H1 (cell line): ENCODE data around the gene SYT15B. TPM values are rescaled to one million over a fixed set of nuclear protein-coding genes. Genes with fewer than 3 reads are reported as not detected.
"Not testable (repeated sequence)": the region's sequence is repeated elsewhere in the genome, so short reads cannot be mapped to it uniquely, and the experiment has no call there.

Experiments
- CTCF ChIA-PET: fragments of 300-600 bp; sonication (Branson Sonifier 250); formaldehyde crosslinking; loops from one replicate; lab custom pipeline; 2021; ENCODE audit not compliant: partially characterized antibody; lab: Charles Lee
- POLR2A ChIA-PET: fragments of 300-600 bp; sonication (Branson Sonifier 250); formaldehyde crosslinking; loops from one replicate; lab custom pipeline; 2021; ENCODE audit warnings: inconsistent platforms; ENCODE audit not compliant: partially characterized antibody; lab: Charles Lee
- DNase-seq, 2 experiments: peaks; one replicate each; pipeline versions ENCODE4 v3.0.0 to v3.0.0-alpha.2; 2010 to 2022; ENCODE audit warnings: low spot score in 2 of 2, low read depth in 1 of 2, mixed read lengths in 1 of 2
- FAIRE-seq: peaks from 2 replicates; lab custom pipeline; 2011; peaks lifted over from hg19 to GRCh38; lab: Jason Lieb, UNC
- H2AFZ ChIP-seq: 2 replicates; pipeline ENCODE4 v1.8.1; 2012; ENCODE audit warnings: low read length, inconsistent platforms
- H2AK5ac ChIP-seq: 2 replicates; pipeline ENCODE4 v1.6.1; 2013; ENCODE audit warnings: low read depth, low read length
- H2BK120ac ChIP-seq: replicated peaks from 2 replicates; pipeline ENCODE3; 2013; ENCODE audit warnings: low read depth, low read length, inconsistent platforms
- H2BK12ac ChIP-seq: 2 replicates; pipeline ENCODE4 v1.6.1; 2013; ENCODE audit warnings: low read depth, low read length
- H2BK15ac ChIP-seq: 2 replicates; pipeline ENCODE4 v1.6.1; 2013; ENCODE audit warnings: low read length
- H2BK20ac ChIP-seq: 2 replicates; pipeline ENCODE4 v1.6.1; 2013; ENCODE audit warnings: low read length
- H2BK5ac ChIP-seq: 2 replicates; pipeline ENCODE4 v1.6.1; 2013; ENCODE audit warnings: low read depth, low read length
- H3K14ac ChIP-seq: 2 replicates; pipeline ENCODE4 v1.6.1; 2013; ENCODE audit warnings: inconsistent platforms; ENCODE audit not compliant: insufficient read length
- H3K18ac ChIP-seq: 2 replicates; pipeline ENCODE4 v1.6.1; 2013; ENCODE audit warnings: low read length; ENCODE audit errors: extremely low read depth
- H3K23ac ChIP-seq: 2 replicates; pipeline ENCODE4 v1.6.1; 2013; ENCODE audit warnings: inconsistent platforms; ENCODE audit not compliant: insufficient read length
- H3K23me2 ChIP-seq: 2 replicates; pipeline ENCODE4 v1.6.1; 2013; ENCODE audit warnings: low read depth, low read length
- H3K27ac ChIP-seq: 2 replicates; pipeline ENCODE4 v1.6.1; 2011; ENCODE audit warnings: low read depth, low read length, inconsistent platforms
- H3K27me3 ChIP-seq, 4 experiments: replicated peaks in 1 of 4; 1 replicate in 1 of 4; 2 replicates in 3 of 4; pipeline versions ENCODE4 v1.6.1 to v1.8.1; 2011 to 2013; ENCODE audit warnings: low read length in 3 of 4, mild to moderate bottlenecking in 3 of 4, inconsistent platforms in 2 of 4, mixed read lengths in 2 of 4, moderate library complexity in 1 of 4; ENCODE audit not compliant: control insufficient read depth in 3 of 4, insufficient read depth in 3 of 4; ENCODE audit errors: extremely low read depth in 1 of 4
- H3K36me3 ChIP-seq, 4 experiments: 2 replicates each; pipeline versions ENCODE4 v1.6.1 to v1.8.1; 2011 to 2013; ENCODE audit warnings: mild to moderate bottlenecking in 4 of 4, low read length in 3 of 4, moderate library complexity in 2 of 4, control low read depth in 1 of 4, inconsistent platforms in 1 of 4; ENCODE audit not compliant: insufficient read depth in 4 of 4, control insufficient read depth in 2 of 4
- H3K4ac ChIP-seq: replicated peaks from 2 replicates; pipeline ENCODE3; 2013; ENCODE audit warnings: low read length, low read depth, mixed read lengths, inconsistent platforms; ENCODE audit not compliant: insufficient read length
- H3K4me1 ChIP-seq, 4 experiments: replicated peaks in 1 of 4; 1 replicate in 1 of 4; 2 replicates in 3 of 4; pipeline versions ENCODE4 v1.6.1 to v1.8.1; 2011 to 2013; ENCODE audit warnings: low read length in 3 of 4, inconsistent platforms in 2 of 4, mixed read lengths in 1 of 4; ENCODE audit not compliant: insufficient read depth in 4 of 4, control insufficient read depth in 3 of 4
- H3K4me2 ChIP-seq, 2 experiments: 2 replicates each; pipeline versions ENCODE4 v1.6.1 to v1.8.1; 2011 to 2013; ENCODE audit warnings: low read depth in 2 of 2, low read length in 2 of 2, control low read depth in 1 of 2, inconsistent platforms in 1 of 2, mild to moderate bottlenecking in 1 of 2; ENCODE audit not compliant: insufficient read depth in 1 of 2
- H3K4me3 ChIP-seq, 4 experiments: fragments of 200-600, 300-600 bp in 1 of 4; sonication (generic), shearing (Covaris generic), sonication (Bioruptor Twin) in 1 of 4; 2 replicates each; pipeline versions ENCODE4 v1.5.1 to v1.8.1; 2011 to 2016; ENCODE audit warnings: low read length in 4 of 4, low read depth in 3 of 4, control low read depth in 2 of 4, inconsistent platforms in 2 of 4, mild to moderate bottlenecking in 2 of 4, mixed read lengths in 1 of 4, moderate library complexity in 1 of 4; ENCODE audit not compliant: insufficient read depth in 2 of 4; ENCODE audit errors: extremely low read depth in 1 of 4
- H3K56ac ChIP-seq: replicated peaks from 2 replicates; pipeline ENCODE3; 2013; ENCODE audit warnings: low read depth, mild to moderate bottlenecking, mixed read lengths, low read length, inconsistent platforms; ENCODE audit not compliant: insufficient read length
- H3K79me1 ChIP-seq: 2 replicates; pipeline ENCODE4 v1.6.1; 2013; ENCODE audit warnings: low read depth, low read length, control low read depth
- H3K79me2 ChIP-seq, 2 experiments: 2 replicates each; pipeline versions ENCODE4 v1.6.1 to v1.8.1; 2012 to 2013; ENCODE audit warnings: low read length in 2 of 2, mild to moderate bottlenecking in 2 of 2, inconsistent platforms in 1 of 2; ENCODE audit not compliant: insufficient read depth in 2 of 2, control insufficient read depth in 1 of 2
- H3K9ac ChIP-seq, 4 experiments: replicated peaks in 1 of 4; 1 replicate in 1 of 4; 2 replicates in 3 of 4; pipeline versions ENCODE4 v1.6.1 to v1.8.1; 2011 to 2013; ENCODE audit warnings: low read depth in 3 of 4, low read length in 3 of 4, control low read depth in 2 of 4, mild to moderate bottlenecking in 2 of 4, moderate library complexity in 2 of 4, inconsistent platforms in 1 of 4; ENCODE audit errors: extremely low read depth in 1 of 4
- H3K9me3 ChIP-seq, 2 experiments: 2 replicates each; pipeline versions ENCODE4 v1.6.1 to v1.8.1; 2012 to 2013; ENCODE audit warnings: mild to moderate bottlenecking in 2 of 2, moderate library complexity in 2 of 2, control low read depth in 1 of 2, inconsistent platforms in 1 of 2, low read depth in 1 of 2, low read length in 1 of 2, mixed read lengths in 1 of 2; ENCODE audit not compliant: insufficient read depth in 2 of 2
- H4K20me1 ChIP-seq, 2 experiments: replicated peaks in 1 of 2; 2 replicates each; pipeline versions ENCODE3 to v1.8.1; 2011 to 2013; ENCODE audit warnings: inconsistent platforms in 2 of 2, low read length in 2 of 2, mild to moderate bottlenecking in 1 of 2; ENCODE audit not compliant: insufficient read depth in 2 of 2, control insufficient read depth in 1 of 2
- H4K5ac ChIP-seq: 2 replicates; pipeline ENCODE4 v1.6.1; 2013; ENCODE audit warnings: low read length, low read depth, mixed read lengths, inconsistent platforms; ENCODE audit not compliant: insufficient read length
- H4K8ac ChIP-seq: 2 replicates; pipeline ENCODE4 v1.8.0; 2013; ENCODE audit warnings: mild to moderate bottlenecking, moderate library complexity, low read length, inconsistent platforms; ENCODE audit not compliant: insufficient read depth; ENCODE audit errors: extremely low read depth
- H4K91ac ChIP-seq: replicated peaks from 2 replicates; pipeline ENCODE3; 2013; ENCODE audit warnings: low read length, mixed read lengths, inconsistent platforms; ENCODE audit not compliant: insufficient read length
- WGBS, 2 experiments: shearing (Covaris generic) in 1 of 2; methylation state at CpG; one replicate each; pipeline versions ENCODE4 v1.1.6 to v1.1.7; 2013 to 2015; ENCODE audit warnings: low lambda C conversion rate in 2 of 2, mixed read lengths in 2 of 2, inconsistent platforms in 1 of 2, low coverage in 1 of 2, missing lambda C conversion rate in 1 of 2; ENCODE audit not compliant: insufficient replicate concordance in 2 of 2, insufficient coverage in 1 of 2, insufficient read length in 1 of 2; ENCODE audit errors: extremely low coverage in 1 of 2, missing lambda C conversion rate in 1 of 2; 5-methylcytosine and 5-hydroxymethylcytosine counted together
- polyA plus RNA-seq, 7 experiments: library from polyadenylated mRNA; depleted of rRNA in 3 of 7; stranded (reverse) in 5 of 7; unstranded in 2 of 7; fragments of >200 nt in 5 of 7; fragments of 200-250 nt in 2 of 7; gene quantifications; 1 replicate in 5 of 7; 2 replicates in 1 of 7; 4 replicates in 1 of 7; pipeline versions ENCODE4 v1.2.1 to v1.2.3, GENCODE V29; 2011 to 2013; ENCODE audit warnings: missing spikeins in 2 of 7, mixed read lengths in 2 of 7
- total RNA-seq: library from RNA; stranded (reverse); fragmentation: NEBNext Ultra II Directional; extraction: Animal tissue kit (Norgen Biotek cat#: 25700); gene quantifications from 2 replicates; pipeline ENCODE4 v1.2.1, GENCODE V29; 2021

The SYT15B gene
- total and polyA plus RNA-seq, 2 of the 8 experiments (the other 6 are each of a cell fraction or from before 2014, with no cell fraction given), result 0.17 TPM; not detected in 1

- H2BK120ac ChIP-seq, FAIRE-seq, H3K4me3 ChIP-seq: not testable (repeated sequence)
Observed at GRCh38 chr10:47770745-47771144, 7.4 kb upstream of the SYT15B start.

GRCh38 chr10:47768578-47769115 is 5.3 kb upstream of the SYT15B start:
- H3K27me3 ChIP-seq, H2AFZ ChIP-seq, H3K36me3 ChIP-seq, H3K27ac ChIP-seq, H3K9ac ChIP-seq, H3K79me1 ChIP-seq, H3K4me2 ChIP-seq, H3K9me3 ChIP-seq, H2BK12ac ChIP-seq, POLR2A ChIA-PET, H4K5ac ChIP-seq, H2BK120ac ChIP-seq, H3K4me1 ChIP-seq, H3K23me2 ChIP-seq, H2BK5ac ChIP-seq, H3K4me3 ChIP-seq, CTCF ChIA-PET, H4K91ac ChIP-seq, H2BK15ac ChIP-seq, H3K79me2 ChIP-seq, H3K18ac ChIP-seq, DNase-seq, H4K8ac ChIP-seq, H4K20me1 ChIP-seq, H3K56ac ChIP-seq, H3K23ac ChIP-seq, H3K4ac ChIP-seq, H2BK20ac ChIP-seq, H3K14ac ChIP-seq, FAIRE-seq, H2AK5ac ChIP-seq: not testable (repeated sequence)
- 100% methylated on average over 3 of the region's 7 CpGs; no CpG with 5 or more reads in 1 of the 2 experiments for WGBS, 2 experiments

More at GRCh38 chr10:47770745-47771144, 7.4 kb upstream of the SYT15B start:
- H4K91ac ChIP-seq, H2BK12ac ChIP-seq, H2AK5ac ChIP-seq, H4K8ac ChIP-seq, H3K27ac ChIP-seq, H3K4me2 ChIP-seq, H3K79me1 ChIP-seq, POLR2A ChIA-PET, H3K18ac ChIP-seq, H3K79me2 ChIP-seq, CTCF ChIA-PET, H3K9ac ChIP-seq, H4K20me1 ChIP-seq, H3K23me2 ChIP-seq, H3K4ac ChIP-seq, H3K36me3 ChIP-seq, H3K14ac ChIP-seq, H3K4me1 ChIP-seq, H3K27me3 ChIP-seq, DNase-seq, H3K23ac ChIP-seq, H4K5ac ChIP-seq, H2BK5ac ChIP-seq, H2BK15ac ChIP-seq, H2AFZ ChIP-seq, H2BK20ac ChIP-seq, H3K9me3 ChIP-seq, H3K56ac ChIP-seq: not testable (repeated sequence)
- WGBS, 2 experiments, result no CpG with 5 or more reads among the region's 2 CpGs
